Fibroblast of skin of scalp (primary cell): Measurements from ENCODE around the gene FLVCR2.
"Not testable (repeated sequence)": the region's sequence is repeated elsewhere in the genome, so short reads cannot be mapped to it uniquely, and the experiment has no call there.

Experiments used
- DNase-seq: peaks from one replicate; pipeline ENCODE4 v3.0.0-alpha.2; 2013

Gene FLVCR2

GRCh38 chr14:75662966-75663365 is 84.5 kb downstream of the FLVCR2 start:
- DNase-seq = no peak

- no peak for DNase-seq
Measured at GRCh38 chr14:75667099-75667765, 88.8 kb downstream of the FLVCR2 start.

GRCh38 chr14:75672605-75673192 is 94.3 kb downstream of the FLVCR2 start:
- DNase-seq = no peak

GRCh38 chr14:75673345-75674035 is 95.1 kb downstream of the FLVCR2 start:
- DNase-seq = no peak

GRCh38 chr14:75675265-75675960 is 97.0 kb downstream of the FLVCR2 start:
- peak; percentile 8 for DNase-seq

- no peak for DNase-seq
Measured at GRCh38 chr14:75685910-75686309, 107.5 kb downstream of the FLVCR2 start.

GRCh38 chr14:75689012-75689411 is 110.6 kb downstream of the FLVCR2 start:
- peak; percentile 3 for DNase-seq

GRCh38 chr14:75690010-75690409 is 111.6 kb downstream of the FLVCR2 start:
- DNase-seq = no peak

- DNase-seq = not testable (repeated sequence)
Measured at GRCh38 chr14:75695025-75695424, 116.6 kb downstream of the FLVCR2 start.

GRCh38 chr14:75697386-75697785 is 119.0 kb downstream of the FLVCR2 start:
- no peak for DNase-seq
